ENCODE measurements around the gene LAPTM4A.

LAPTM4A gene

DNA sequence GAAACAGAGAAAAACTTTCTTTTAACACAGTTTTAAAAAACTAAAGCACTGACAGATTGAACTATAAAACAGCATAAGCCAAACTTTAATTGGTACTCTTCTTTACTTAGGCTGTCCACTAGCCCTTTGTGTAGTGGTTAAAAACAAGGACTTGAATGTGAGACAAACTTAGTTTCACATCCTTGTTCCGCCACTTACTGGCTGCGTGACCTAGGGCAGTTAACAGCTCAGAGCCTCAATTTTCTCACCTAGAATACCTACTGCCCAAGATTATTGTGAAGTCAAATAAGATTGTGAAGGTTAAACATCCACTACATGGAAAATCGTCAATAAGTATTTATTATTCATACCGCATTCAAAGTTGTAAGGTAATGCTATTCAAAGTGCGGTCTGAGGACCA lies 63.5 kb downstream of the LAPTM4A start:
- Mint-ChIP-seq H3K27me3 (ENCODE audit: low read depth) (peaks cover 14% of the 10 kb centered on the region), H3K4me3 (no peak overlapping the region), H3K36me3 (ENCODE audit: low read depth) (peaks cover 4% of the 10 kb centered on the region), H3K9me3 (peaks cover 4% of the 10 kb centered on the region), H3K4me1 (ENCODE audit: low read depth) (peaks cover 25% of the 10 kb centered on the region), H3K27ac (no peak overlapping the region)
- DNase-seq (ENCODE audit: low spot score), result no peak

Measured in T-helper 2 cell treated with Interferon-gamma antibody and Interleukin-4, amounts not matched to agents 5 μg/mL and 100 μg/mL, for 36 hours (primary cell).